Measurements from ENCODE around the gene APBA2. TPM values are rescaled to one million over a fixed set of nuclear protein-coding genes. Genes with fewer than 3 reads are reported as not detected.

Gene APBA2
- total RNA-seq, 4 donors from 2014 or later, result 1.3 to 7.0 (median 2.4) TPM

DNA sequence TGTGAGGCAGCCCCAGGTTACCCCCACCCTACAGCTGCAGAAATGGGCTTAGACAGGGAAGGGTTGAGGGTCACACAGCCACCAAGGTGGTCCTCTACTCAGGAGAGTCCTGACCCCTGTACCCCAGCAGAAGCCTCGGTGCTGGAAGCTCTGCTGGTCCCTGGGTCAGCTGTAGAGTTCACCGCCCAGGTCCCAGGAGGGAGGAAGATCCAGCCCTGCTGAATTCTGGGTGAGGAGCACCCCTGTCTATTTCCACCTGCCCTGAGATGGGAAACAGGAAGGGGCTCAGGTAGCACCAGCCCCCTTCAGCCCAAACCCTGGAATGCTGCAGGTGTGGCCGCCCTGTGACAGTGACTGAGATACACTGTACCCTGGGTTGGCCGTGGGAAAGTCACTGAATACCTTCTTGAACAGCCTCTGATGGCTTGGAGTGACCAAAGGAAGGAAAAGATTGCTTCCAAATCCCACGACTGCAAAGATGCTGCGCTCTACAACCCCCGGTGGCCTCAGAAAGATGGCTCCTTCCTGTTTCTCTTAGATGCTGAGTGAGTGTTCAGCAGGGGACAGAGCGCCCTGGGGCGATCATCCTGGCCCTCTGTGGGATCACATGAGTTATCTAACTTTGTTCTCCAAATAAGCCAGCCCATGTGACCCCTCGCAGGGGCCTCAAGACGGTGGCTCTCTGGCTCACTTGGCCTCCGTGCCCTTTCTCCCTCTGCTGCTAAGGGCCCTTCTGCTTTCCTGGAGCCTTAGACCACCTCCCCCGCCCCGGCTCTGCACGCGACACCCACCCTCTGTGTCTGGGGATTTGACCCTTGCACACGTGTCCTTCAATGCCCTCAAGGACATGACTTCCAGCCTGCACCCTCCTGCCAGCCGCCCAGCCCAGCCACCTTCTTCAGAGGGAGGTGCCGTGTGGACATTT lies 242.0 kb downstream of the APBA2 start:
- DNase-seq (ENCODE audit: low spot score in 2 of 2), result peak in 1 of 2 donors; percentile 37
- no peaks in the 10 kb centered on the region for H3K4me1 ChIP-seq
- H3K27ac ChIP-seq, result no peak overlapping the region
- H3K9me3 ChIP-seq, result no peaks in the 10 kb centered on the region
- H3K36me3 ChIP-seq, result no peaks in the 10 kb centered on the region
- H3K4me3 ChIP-seq, result no peak overlapping the region
- no peak for TF ChIP-seq EP300 (IDR thresholded peaks at IDR 0.05)
- TF ChIP-seq, protein P1, sequence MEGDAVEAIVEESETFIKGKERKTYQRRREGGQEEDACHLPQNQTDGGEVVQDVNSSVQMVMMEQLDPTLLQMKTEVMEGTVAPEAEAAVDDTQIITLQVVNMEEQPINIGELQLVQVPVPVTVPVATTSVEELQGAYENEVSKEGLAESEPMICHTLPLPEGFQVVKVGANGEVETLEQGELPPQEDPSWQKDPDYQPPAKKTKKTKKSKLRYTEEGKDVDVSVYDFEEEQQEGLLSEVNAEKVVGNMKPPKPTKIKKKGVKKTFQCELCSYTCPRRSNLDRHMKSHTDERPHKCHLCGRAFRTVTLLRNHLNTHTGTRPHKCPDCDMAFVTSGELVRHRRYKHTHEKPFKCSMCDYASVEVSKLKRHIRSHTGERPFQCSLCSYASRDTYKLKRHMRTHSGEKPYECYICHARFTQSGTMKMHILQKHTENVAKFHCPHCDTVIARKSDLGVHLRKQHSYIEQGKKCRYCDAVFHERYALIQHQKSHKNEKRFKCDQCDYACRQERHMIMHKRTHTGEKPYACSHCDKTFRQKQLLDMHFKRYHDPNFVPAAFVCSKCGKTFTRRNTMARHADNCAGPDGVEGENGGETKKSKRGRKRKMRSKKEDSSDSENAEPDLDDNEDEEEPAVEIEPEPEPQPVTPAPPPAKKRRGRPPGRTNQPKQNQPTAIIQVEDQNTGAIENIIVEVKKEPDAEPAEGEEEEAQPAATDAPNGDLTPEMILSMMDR (IDR thresholded peaks at IDR 0.05), result no peak
- no peak for TF ChIP-seq POLR2AphosphoS5 (IDR thresholded peaks at IDR 0.05)
- no peak for TF ChIP-seq POLR2A (IDR thresholded peaks at IDR 0.05)
- H3K27me3 ChIP-seq, result peaks cover 17% of the 10 kb centered on the region
- 67% methylated on average over 17 of the region's 19 CpGs for WGBS

DNA sequence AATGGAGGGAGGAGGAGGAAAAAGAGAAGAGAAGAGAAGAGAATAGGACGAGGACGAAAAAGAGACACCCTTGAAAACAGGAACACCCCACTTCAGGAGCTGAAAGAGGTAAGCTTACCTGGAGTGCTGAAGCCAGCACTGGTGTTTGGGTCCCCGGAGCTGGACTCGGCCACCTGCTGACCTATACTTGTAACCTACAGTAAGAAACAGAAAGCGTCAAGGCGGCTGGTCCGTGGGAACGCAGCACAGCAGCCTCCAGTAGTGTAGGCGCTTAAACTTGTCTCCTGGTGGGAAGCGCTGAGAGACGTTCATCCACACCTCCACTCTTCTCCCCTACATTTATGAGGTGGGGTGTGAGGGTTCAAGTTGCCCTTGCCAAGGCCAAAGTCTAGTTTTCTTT lies 242.9 kb downstream of the APBA2 start:
- DNase-seq (ENCODE audit: low spot score in 2 of 2), result no peak
- no peak overlapping the region for H3K27ac ChIP-seq
- H3K4me3 ChIP-seq, result no peak overlapping the region
- peaks cover 17% of the 10 kb centered on the region for H3K27me3 ChIP-seq
- no peaks in the 10 kb centered on the region for H3K4me1 ChIP-seq
- 92% methylated on average over 11 of the region's 11 CpGs for WGBS
- TF ChIP-seq EP300 (IDR thresholded peaks at IDR 0.05) (no peak), POLR2AphosphoS5 (IDR thresholded peaks at IDR 0.05) (no peak), POLR2A (IDR thresholded peaks at IDR 0.05) (no peak)
- TF ChIP-seq, protein P1 (IDR thresholded peaks at IDR 0.05), result no peak
- no peaks in the 10 kb centered on the region for H3K9me3 ChIP-seq
- no peaks in the 10 kb centered on the region for H3K36me3 ChIP-seq

DNA sequence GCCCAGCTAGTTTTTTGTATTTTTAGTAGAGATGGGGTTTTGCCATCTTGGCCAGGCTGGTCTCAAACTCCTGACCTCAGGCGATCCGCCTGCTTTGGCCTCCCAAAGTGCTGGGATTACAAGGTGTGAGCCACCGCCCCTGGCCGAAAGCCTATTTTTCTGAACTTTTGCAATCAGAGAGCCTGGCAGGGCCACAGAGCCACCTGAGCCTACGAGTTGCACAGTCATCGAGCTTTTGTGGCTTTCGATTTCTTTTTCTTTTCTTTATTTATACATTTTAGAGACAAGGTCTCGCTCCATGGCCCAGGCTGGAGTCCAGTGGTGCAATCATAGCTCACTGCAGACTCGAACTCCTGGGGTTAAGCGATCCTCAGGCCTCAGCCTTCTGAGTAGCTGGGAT lies 243.4 kb downstream of the APBA2 start:
- TF ChIP-seq EP300 (IDR thresholded peaks at IDR 0.05), result no peak
- TF ChIP-seq POLR2AphosphoS5 (IDR thresholded peaks at IDR 0.05), result no peak
- TF ChIP-seq, protein P1 (IDR thresholded peaks at IDR 0.05), result no peak
- TF ChIP-seq POLR2A (IDR thresholded peaks at IDR 0.05), result no peak
- no peaks in the 10 kb centered on the region for H3K4me1 ChIP-seq
- DNase-seq (ENCODE audit: low spot score in 2 of 2), result peak in 1 of 2 donors; percentile 21
- H3K27me3 ChIP-seq, result peaks cover 17% of the 10 kb centered on the region
- no peaks in the 10 kb centered on the region for H3K9me3 ChIP-seq
- WGBS, result 90% methylated on average over 10 of the region's 10 CpGs
- no peaks in the 10 kb centered on the region for H3K36me3 ChIP-seq
- no peak overlapping the region for H3K4me3 ChIP-seq
- no peak overlapping the region for H3K27ac ChIP-seq

DNA sequence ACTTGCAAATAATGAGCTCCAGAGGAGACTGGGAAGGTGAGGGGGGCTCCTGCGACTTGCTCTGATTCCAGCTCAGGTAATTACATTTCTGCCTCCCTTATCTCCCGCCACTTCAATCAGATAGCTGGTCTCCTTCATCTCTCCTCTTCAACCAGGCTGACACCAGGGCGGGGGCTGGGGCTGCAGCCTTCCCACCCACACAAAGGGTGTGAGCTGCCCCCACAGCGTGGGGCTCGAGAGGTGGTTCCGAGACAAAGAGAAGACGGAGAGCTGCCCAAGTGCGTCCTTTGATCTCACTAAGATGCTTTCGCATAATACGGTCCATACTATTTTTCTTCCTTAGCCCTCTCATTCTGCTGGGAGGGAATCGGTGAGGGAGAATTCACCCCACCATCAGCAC lies 244.2 kb downstream of the APBA2 start:
- H3K9me3 ChIP-seq, result no peaks in the 10 kb centered on the region
- WGBS, result 71% methylated on average over 11 of the region's 11 CpGs
- H3K27me3 ChIP-seq, result peaks cover 17% of the 10 kb centered on the region
- H3K27ac ChIP-seq, result no peak overlapping the region
- no peaks in the 10 kb centered on the region for H3K36me3 ChIP-seq
- no peaks in the 10 kb centered on the region for H3K4me1 ChIP-seq
- DNase-seq (ENCODE audit: low spot score in 2 of 2), result peak in 1 of 2 donors; percentile 32
- no peak for TF ChIP-seq POLR2A (IDR thresholded peaks at IDR 0.05)
- no peak overlapping the region for H3K4me3 ChIP-seq

DNA sequence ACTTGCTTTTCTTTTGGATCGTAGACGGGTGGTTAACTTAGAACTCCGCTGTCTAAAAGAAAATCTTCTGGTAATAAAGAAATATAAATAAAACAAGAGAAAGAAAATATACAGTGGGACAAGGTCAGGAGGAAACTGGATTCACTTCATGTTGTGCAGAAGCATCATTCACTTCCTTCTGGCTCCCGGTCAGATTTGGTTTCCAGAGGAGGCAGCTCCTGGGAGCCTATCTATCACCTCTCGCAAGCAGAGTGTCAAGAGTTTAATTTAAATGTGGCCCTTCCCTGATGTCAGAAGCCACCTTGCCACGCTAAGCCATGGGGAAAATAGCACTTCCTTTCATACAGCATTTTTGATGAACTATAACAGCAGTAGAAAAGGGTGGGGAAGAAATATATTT lies 244.7 kb downstream of the APBA2 start:
- H3K9me3 ChIP-seq, result no peaks in the 10 kb centered on the region
- 60% methylated on average over 6 of the region's 6 CpGs for WGBS
- no peak overlapping the region for H3K4me3 ChIP-seq
- no peak overlapping the region for H3K27ac ChIP-seq
- H3K36me3 ChIP-seq, result no peaks in the 10 kb centered on the region
- no peaks in the 10 kb centered on the region for H3K4me1 ChIP-seq
- peaks cover 17% of the 10 kb centered on the region for H3K27me3 ChIP-seq
- TF ChIP-seq EP300 (IDR thresholded peaks at IDR 0.05) (no peak), POLR2AphosphoS5 (IDR thresholded peaks at IDR 0.05) (no peak), POLR2A (IDR thresholded peaks at IDR 0.05) (no peak)
- TF ChIP-seq, protein P1 (IDR thresholded peaks at IDR 0.05), result no peak
- DNase-seq (ENCODE audit: low spot score in 2 of 2), result no peak
